Lower leg skin (tissue), 3 donors: ENCODE data around the gene GLYAT.

Experiments
- CTCF ChIP-seq, 3 donors: fragments of 450-650 bp; IDR thresholded peaks; one replicate each; pipeline ENCODE4 v1.5.1; 2016; ENCODE audit warnings: antibody characterized with exemption in 3 of 3, mild to moderate bottlenecking in 3 of 3, moderate library complexity in 2 of 3
- POLR2A ChIP-seq, 2 donors: fragments of 450-650 bp; IDR thresholded peaks; one replicate each; pipeline ENCODE4 v1.6.1; 2016 to 2017; ENCODE audit warnings: antibody characterized with exemption in 2 of 2, mild to moderate bottlenecking in 1 of 2, moderate library complexity in 1 of 2

- TF ChIP-seq CTCF (IDR thresholded peaks at IDR 0.05) (no peak), POLR2A (IDR thresholded peaks at IDR 0.05) (no peak)
Observed at GRCh38 chr11:58762284-58763119, 30.8 kb upstream of the GLYAT start.
